Smooth muscle cell (in vitro differentiated cells): ENCODE results near the gene RPL11. TPM values are rescaled to one million over a fixed set of nuclear protein-coding genes. Genes with fewer than 3 reads are reported as not detected.

Experiments
- DNase-seq: peaks from one replicate; lab custom pipeline; 2025; ENCODE audit not compliant: unreplicated experiment; lab: John Stamatoyannopoulos, UW
- H2AFZ ChIP-seq: fragments of 200-600 bp; sonication (generic); 2 replicates; pipeline ENCODE4 v1.6.0; 2016; ENCODE audit warnings: antibody characterized with exemption, low read depth, mild to moderate bottlenecking
- H3F3A ChIP-seq: fragments of 200-600 bp; sonication (generic); 2 replicates; pipeline ENCODE4 v1.6.0; 2017; ENCODE audit warnings: antibody characterized with exemption, low read depth
- H3K27ac ChIP-seq: fragments of 200-600 bp; sonication (generic); 2 replicates; pipeline ENCODE4 v1.5.1; 2016; ENCODE audit warnings: low read depth, mild to moderate bottlenecking
- H3K27me3 ChIP-seq: fragments of 200-600 bp; sonication (generic); 2 replicates; pipeline ENCODE4 v1.6.1; 2016; ENCODE audit warnings: low read depth, mild to moderate bottlenecking
- H3K36me3 ChIP-seq: fragments of 200-600 bp; sonication (generic); 2 replicates; pipeline ENCODE4 v1.5.1; 2016; ENCODE audit warnings: low read depth
- H3K4me1 ChIP-seq: fragments of 200-600 bp; sonication (generic); 2 replicates; pipeline ENCODE4 v1.5.1; 2016; ENCODE audit warnings: low read depth
- H3K4me2 ChIP-seq: fragments of 200-600 bp; sonication (generic); 2 replicates; pipeline ENCODE4 v1.6.0; 2016; ENCODE audit warnings: mild to moderate bottlenecking
- H3K4me3 ChIP-seq: fragments of 200-600 bp; sonication (generic); 2 replicates; pipeline ENCODE4 v1.5.1; 2016; ENCODE audit warnings: mild to moderate bottlenecking
- H3K79me2 ChIP-seq: fragments of 200-600 bp; sonication (generic); 2 replicates; pipeline ENCODE4 v1.6.0; 2016; ENCODE audit warnings: low read depth, mild to moderate bottlenecking
- H3K9ac ChIP-seq: fragments of 200-600 bp; sonication (generic); 2 replicates; pipeline ENCODE4 v1.6.0; 2016; ENCODE audit warnings: low read depth
- H3K9me3 ChIP-seq: fragments of 200-600 bp; sonication (generic); replicated peaks from 2 replicates; pipeline ENCODE4 v1.5.1; 2016; ENCODE audit warnings: low read depth
- H4K20me1 ChIP-seq: fragments of 200-600 bp; sonication (generic); 2 replicates; pipeline ENCODE4 v1.6.0; 2016; ENCODE audit warnings: low read depth
- CTCF ChIP-seq: fragments of 200-600 bp; sonication (generic); IDR thresholded peaks from 2 replicates; pipeline ENCODE4 v1.5.1; 2017; ENCODE audit warnings: borderline replicate concordance, mild to moderate bottlenecking, antibody characterized with exemption; ENCODE audit not compliant: insufficient read depth, poor library complexity, severe bottlenecking
- WGBS: methylation state at CpG from one replicate; pipeline ENCODE4 v1.1.7; 2016; ENCODE audit warnings: low lambda C conversion rate; 5-methylcytosine and 5-hydroxymethylcytosine counted together
- polyA plus RNA-seq: library from polyadenylated mRNA; unstranded; fragments of >200 nt; fragmentation: Nextera tagmentation; extraction: Ambion mirVana; gene quantifications from 2 replicates; pipeline ENCODE4 v1.2.1, GENCODE V29; 2016
- total RNA-seq: library from RNA; depleted of rRNA; stranded (reverse); fragments of >200 nt; gene quantifications from 2 replicates; pipeline ENCODE4 v1.2.3, GENCODE V29; 2014

Gene RPL11
- total and polyA plus RNA-seq, 2 experiments from 2014 or later = 528 to 899 TPM

- peak overlapping the region; percentile 10 for H3K27ac ChIP-seq
- H3K79me2 ChIP-seq = peaks cover 95% of the 10 kb centered on the region
- no peak for TF ChIP-seq CTCF
- H3K4me2 ChIP-seq = no peak overlapping the region
- H4K20me1 ChIP-seq = peaks cover 99% of the 10 kb centered on the region
- no peak overlapping the region for H2AFZ ChIP-seq
- H3K9ac ChIP-seq = no peak overlapping the region
- H3K36me3 ChIP-seq = peaks cover 17% of the 10 kb centered on the region
- no peak overlapping the region for H3K4me3 ChIP-seq
- peaks cover 5% of the 10 kb centered on the region for H3F3A ChIP-seq
- WGBS = 96% methylated on average over 5 of the region's 5 CpGs
- H3K9me3 ChIP-seq = no peaks in the 10 kb centered on the region
- DNase-seq = no peak
- no peaks in the 10 kb centered on the region for H3K27me3 ChIP-seq
- H3K4me1 ChIP-seq = peaks cover 7% of the 10 kb centered on the region
Observed at GRCh38 chr1:23698466-23698865, 6.9 kb downstream of the RPL11 start.

- Histone ChIP-seq H3K4me1 (no peaks in the 10 kb centered on the region), H3K9me3 (no peaks in the 10 kb centered on the region), H3K4me2 (no peak overlapping the region), H3F3A (peaks cover 5% of the 10 kb centered on the region), H2AFZ (no peak overlapping the region), H3K27me3 (no peaks in the 10 kb centered on the region), H3K4me3 (no peak overlapping the region), H3K36me3 (peaks cover 17% of the 10 kb centered on the region), H3K79me2 (peaks cover 88% of the 10 kb centered on the region), H4K20me1 (peaks cover 97% of the 10 kb centered on the region), H3K9ac (no peak overlapping the region), H3K27ac (no peak overlapping the region)
- no peak for DNase-seq
- 96% methylated on average over 7 of the region's 7 CpGs for WGBS
- TF ChIP-seq CTCF = no peak
Observed at GRCh38 chr1:23699280-23700179, 7.9 kb downstream of the RPL11 start.

GRCh38 chr1:23701310-23701709 lies 9.7 kb downstream of the RPL11 start:
- peaks cover 9% of the 10 kb centered on the region for H3K36me3 ChIP-seq
- no peaks in the 10 kb centered on the region for H3K27me3 ChIP-seq
- no peak for TF ChIP-seq CTCF
- peaks cover 5% of the 10 kb centered on the region for H3F3A ChIP-seq
- H3K27ac ChIP-seq = no peak overlapping the region
- WGBS = 95% methylated on average over 2 of the region's 2 CpGs
- H2AFZ ChIP-seq = no peak overlapping the region
- H3K4me3 ChIP-seq = no peak overlapping the region
- H3K9ac ChIP-seq = no peak overlapping the region
- H4K20me1 ChIP-seq = peaks cover 96% of the 10 kb centered on the region
- no peaks in the 10 kb centered on the region for H3K9me3 ChIP-seq
- no peak for DNase-seq
- no peak overlapping the region for H3K4me2 ChIP-seq
- no peaks in the 10 kb centered on the region for H3K4me1 ChIP-seq
- peaks cover 81% of the 10 kb centered on the region for H3K79me2 ChIP-seq
